HL-60 (cell line): ENCODE measurements around the gene PAQR9.

Experiments
- DNase-seq, 2 experiments: peaks; one replicate each; pipeline ENCODE4 v3.0.0-alpha.2; 2010 to 2020; ENCODE audit warnings: low read depth in 1 of 2, low spot score in 1 of 2
- H3K27ac ChIP-seq: fragments of 250-450 bp; sonication (Bioruptor Pico); replicated peaks from 2 replicates; pipeline ENCODE4 v1.5.1; 2020; ENCODE audit warnings: mild to moderate bottlenecking, moderate library complexity
- H3K27me3 ChIP-seq: fragments of 250-450 bp; sonication (Bioruptor Pico); 2 replicates; pipeline ENCODE4 v1.5.1; 2021; ENCODE audit warnings: mild to moderate bottlenecking, moderate library complexity; ENCODE audit not compliant: insufficient read depth, poor library complexity, severe bottlenecking
- H3K4me3 ChIP-seq: replicated peaks from 2 replicates; pipeline ENCODE4 v1.5.1; 2011; ENCODE audit warnings: mild to moderate bottlenecking, control low read depth, low read length; ENCODE audit not compliant: insufficient read depth
- CTCF ChIP-seq: IDR thresholded peaks from one replicate; pipeline ENCODE4 v1.5.1; 2011; ENCODE audit warnings: low read length, control low read depth, inconsistent platforms; ENCODE audit not compliant: insufficient read depth
- GABPA ChIP-seq: IDR thresholded peaks from 2 replicates; pipeline ENCODE4 v1.6.1; 2012; ENCODE audit warnings: low read depth
- POLR2AphosphoS5 ChIP-seq: IDR thresholded peaks from 2 replicates; pipeline ENCODE4 v1.6.1; 2012; ENCODE audit warnings: low read depth
- SPI1 ChIP-seq: IDR thresholded peaks from 2 replicates; pipeline ENCODE4 v1.6.1; 2012; ENCODE audit warnings: low read depth, mild to moderate bottlenecking, borderline replicate concordance
- TF ChIP-seq, protein P1 (sequence below): IDR thresholded peaks from 2 replicates; pipeline ENCODE4 v1.6.1; 2012; ENCODE audit warnings: low read depth; ENCODE audit not compliant: insufficient replicate concordance

PAQR9 gene

DNA sequence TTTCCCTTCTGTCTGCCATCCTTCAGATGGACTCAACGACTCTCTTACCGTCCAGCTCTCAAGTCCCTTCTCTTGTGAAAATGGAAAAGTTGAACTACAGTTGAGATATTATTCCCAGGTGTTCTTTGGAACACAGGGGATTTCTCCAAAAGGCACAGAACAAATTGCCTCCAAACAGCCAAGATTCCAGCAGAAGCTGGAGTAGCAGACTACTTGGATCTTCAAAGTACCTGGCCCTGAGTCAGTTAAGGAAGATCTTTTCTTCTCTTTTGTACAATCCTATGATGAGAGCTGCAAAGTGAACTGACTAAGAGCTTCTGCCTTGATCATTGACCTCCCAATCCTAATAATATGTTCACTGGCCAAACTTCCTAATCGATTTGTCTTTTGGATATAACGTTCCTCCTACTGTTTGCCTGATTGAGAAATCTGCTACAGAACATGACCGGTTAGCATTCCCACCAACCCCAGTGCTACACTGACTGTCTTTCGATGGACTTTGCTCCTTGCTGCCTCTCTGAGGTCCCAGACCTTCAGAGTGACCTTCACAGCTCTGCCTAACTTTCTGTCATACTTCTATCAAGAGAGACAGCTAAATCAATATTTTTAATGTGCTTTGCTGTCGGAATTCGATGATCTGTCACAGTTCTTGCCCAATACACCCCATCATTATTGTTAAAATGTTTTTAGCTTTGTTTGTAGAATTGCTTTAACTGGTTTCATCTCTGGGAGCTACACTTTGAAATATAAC, 21.9 kb downstream of the PAQR9 start:
- no peaks in the 10 kb centered on the region for H3K27me3 ChIP-seq
- DNase-seq, result no peak
- no peak overlapping the region for H3K27ac ChIP-seq
- H3K4me3 ChIP-seq, result no peak overlapping the region
- TF ChIP-seq POLR2AphosphoS5, result no peak
- no peak for TF ChIP-seq SPI1
- TF ChIP-seq GABPA, result no peak
- TF ChIP-seq, protein P1, sequence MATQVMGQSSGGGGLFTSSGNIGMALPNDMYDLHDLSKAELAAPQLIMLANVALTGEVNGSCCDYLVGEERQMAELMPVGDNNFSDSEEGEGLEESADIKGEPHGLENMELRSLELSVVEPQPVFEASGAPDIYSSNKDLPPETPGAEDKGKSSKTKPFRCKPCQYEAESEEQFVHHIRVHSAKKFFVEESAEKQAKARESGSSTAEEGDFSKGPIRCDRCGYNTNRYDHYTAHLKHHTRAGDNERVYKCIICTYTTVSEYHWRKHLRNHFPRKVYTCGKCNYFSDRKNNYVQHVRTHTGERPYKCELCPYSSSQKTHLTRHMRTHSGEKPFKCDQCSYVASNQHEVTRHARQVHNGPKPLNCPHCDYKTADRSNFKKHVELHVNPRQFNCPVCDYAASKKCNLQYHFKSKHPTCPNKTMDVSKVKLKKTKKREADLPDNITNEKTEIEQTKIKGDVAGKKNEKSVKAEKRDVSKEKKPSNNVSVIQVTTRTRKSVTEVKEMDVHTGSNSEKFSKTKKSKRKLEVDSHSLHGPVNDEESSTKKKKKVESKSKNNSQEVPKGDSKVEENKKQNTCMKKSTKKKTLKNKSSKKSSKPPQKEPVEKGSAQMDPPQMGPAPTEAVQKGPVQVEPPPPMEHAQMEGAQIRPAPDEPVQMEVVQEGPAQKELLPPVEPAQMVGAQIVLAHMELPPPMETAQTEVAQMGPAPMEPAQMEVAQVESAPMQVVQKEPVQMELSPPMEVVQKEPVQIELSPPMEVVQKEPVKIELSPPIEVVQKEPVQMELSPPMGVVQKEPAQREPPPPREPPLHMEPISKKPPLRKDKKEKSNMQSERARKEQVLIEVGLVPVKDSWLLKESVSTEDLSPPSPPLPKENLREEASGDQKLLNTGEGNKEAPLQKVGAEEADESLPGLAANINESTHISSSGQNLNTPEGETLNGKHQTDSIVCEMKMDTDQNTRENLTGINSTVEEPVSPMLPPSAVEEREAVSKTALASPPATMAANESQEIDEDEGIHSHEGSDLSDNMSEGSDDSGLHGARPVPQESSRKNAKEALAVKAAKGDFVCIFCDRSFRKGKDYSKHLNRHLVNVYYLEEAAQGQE, result no peak
- no peak for TF ChIP-seq CTCF

- no peak for DNase-seq
- Histone ChIP-seq H3K27me3 (no peaks in the 10 kb centered on the region), H3K4me3 (no peak overlapping the region), H3K27ac (no peak overlapping the region)
- no peak for TF ChIP-seq SPI1
- TF ChIP-seq, protein P1, result no peak
- TF ChIP-seq CTCF, result no peak
- TF ChIP-seq POLR2AphosphoS5, result no peak
- no peak for TF ChIP-seq GABPA
Measured at GRCh38 chr3:142940472-142940871, 23.0 kb downstream of the PAQR9 start.

DNA sequence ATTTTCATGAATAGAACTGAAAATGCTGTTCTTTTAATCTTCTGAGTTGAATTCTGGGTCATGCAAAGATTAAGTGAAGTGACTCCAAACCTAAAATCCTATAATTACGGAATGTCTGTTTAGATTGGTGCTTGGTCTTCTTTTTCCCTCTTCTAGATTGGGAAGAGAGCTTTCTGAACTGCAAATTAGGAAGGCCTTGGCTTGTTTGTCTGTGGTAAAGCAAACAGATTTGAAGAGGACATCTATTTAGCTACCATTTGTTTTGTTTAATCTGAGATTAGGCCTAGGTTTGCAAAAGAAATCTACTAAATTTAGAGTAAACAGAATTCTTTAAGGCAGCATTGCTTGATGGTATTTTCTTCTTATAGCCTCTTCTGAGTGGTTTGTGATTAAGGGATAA, 23.5 kb downstream of the PAQR9 start:
- no peak for TF ChIP-seq SPI1
- no peak for TF ChIP-seq POLR2AphosphoS5
- TF ChIP-seq, protein P1, result no peak
- no peak for TF ChIP-seq CTCF
- TF ChIP-seq GABPA, result no peak
- Histone ChIP-seq H3K27me3 (no peaks in the 10 kb centered on the region), H3K4me3 (no peak overlapping the region), H3K27ac (no peak overlapping the region)
- DNase-seq, result no peak
